ENCODE measurements around the gene SREK1IP1. TPM values are rescaled to one million over a fixed set of nuclear protein-coding genes. Genes with fewer than 3 reads are reported as not detected.

The SREK1IP1 gene
- total and polyA plus RNA-seq, 9 of the 15 experiments (the other 6 are each of a cell fraction or from before 2014, with no cell fraction given): 6.9 to 45.2 (median 21.7) TPM

GRCh38 chr5:64794053-64794770, 25.7 kb upstream of the SREK1IP1 start:
- Histone ChIP-seq H3K79me2 (ENCODE audit: control insufficient read depth, insufficient read depth, low read length) (no peaks in the 10 kb centered on the region), H4K20me1 (replicated peaks; ENCODE audit: control insufficient read depth, insufficient read depth, low read length) (no peaks in the 10 kb centered on the region), H3K4me3 (no peak overlapping the region), H3K36me3 (ENCODE audit: control insufficient read depth, insufficient read depth, low read length) (peaks cover 5% of the 10 kb centered on the region; the same call in 2 of the 3 replicates), H3K4me2 (ENCODE audit: insufficient read depth, low read length) (no peak overlapping the region), H3K27me3 (ENCODE audit: control insufficient read depth in 2 of 2, insufficient read depth in 2 of 2, low read length in 2 of 2) (no peaks in the 10 kb centered on the region), H2AFZ (ENCODE audit: low read depth, low read length) (no peak overlapping the region), H3K27ac (ENCODE audit: extremely low read depth, low read depth, low read length) (no peak overlapping the region), H3K4me1 (replicated peaks in 1 of 2; ENCODE audit: control insufficient read depth in 2 of 2, insufficient read depth in 2 of 2, low read length in 2 of 2) (no peaks in the 10 kb centered on the region), H3K9ac (ENCODE audit: insufficient read depth in 1 of 2, low read depth in 2 of 2, low read length in 2 of 2) (no peak overlapping the region), H3K9me3 (replicated peaks; ENCODE audit: control insufficient read depth, insufficient read depth, low read depth, low read length) (no peaks in the 10 kb centered on the region), H3K9me1 (ENCODE audit: control insufficient read depth, insufficient read depth, low read length) (no peaks in the 10 kb centered on the region)
- 46% methylated on average over 3 of the region's 3 CpGs for WGBS (ENCODE audit: insufficient coverage, low coverage, missing lambda C conversion rate)
- TF ChIP-seq BRF1 (IDR thresholded peaks at IDR 0.05; ENCODE audit: borderline replicate concordance, extremely low read depth, insufficient read length) (no peak), LEF1 (IDR thresholded peaks at IDR 0.05) (no peak), POLR2AphosphoS5 (IDR thresholded peaks at IDR 0.05; ENCODE audit: control insufficient read depth, insufficient read depth, low read depth, low read length) (no peak), ZNF41 (CRISPR knock-in tag; conservative IDR thresholded peaks at IDR 0.05) (no peak), PPARD (CRISPR knock-in tag; IDR thresholded peaks at IDR 0.05) (no peak), PTRF (tag; IDR thresholded peaks at IDR 0.05) (no peak), DIDO1 (tag; IDR thresholded peaks at IDR 0.05; ENCODE audit: low read depth) (no peak), ZNF3 (CRISPR knock-in tag; IDR thresholded peaks at IDR 0.05) (no peak), MTA2 (IDR thresholded peaks at IDR 0.05; ENCODE audit: low read depth) (no peak)
- intact Hi-C loops (cut with micrococcal nuclease): no loop called here
- in situ Hi-C loops (cut with MboI): loop anchor here (25.0 kb wide), 1 partner anchor 557 kb away; no protein-coding TSS in a partner anchor
- POLR2A ChIA-PET: interaction anchor here (1.3 kb wide), 1 partner anchor 13 kb away, joined by 3 read pairs; no protein-coding TSS in a partner anchor
- FAIRE-seq: no peak
- DNase-seq (ENCODE audit: extremely low read depth in 1 of 4, low spot score in 3 of 4): no peak
- ATAC-seq: no peak
- CTCF ChIA-PET (ENCODE audit: low intra/inter-chr PET ratio): no interaction called here
- no TSS peak for BruUV-seq (replicated peaks)
